Measurements from ENCODE around the gene PHLDB1.
A peak's percentile ranks its signal among the peaks of the same experiment; 100 is the strongest.

The PHLDB1 gene

GRCh38 chr11:118604566-118604965 lies 2.8 kb upstream of the PHLDB1 start:
- Histone ChIP-seq H3K27me3 (replicated peaks) (no peaks in the 10 kb centered on the region), H3K4me3 (ENCODE audit: low read depth, low read length) (no peak overlapping the region), H3K36me3 (replicated peaks) (peaks cover 34% of the 10 kb centered on the region), H3K27ac (peak overlapping the region; percentile 64)
- in situ Hi-C loops (cut with HindIII; ENCODE audit: low pct_ligation_motif_present, low sequenced_read_pairs), result no loop called here
- TF ChIP-seq, protein P1, sequence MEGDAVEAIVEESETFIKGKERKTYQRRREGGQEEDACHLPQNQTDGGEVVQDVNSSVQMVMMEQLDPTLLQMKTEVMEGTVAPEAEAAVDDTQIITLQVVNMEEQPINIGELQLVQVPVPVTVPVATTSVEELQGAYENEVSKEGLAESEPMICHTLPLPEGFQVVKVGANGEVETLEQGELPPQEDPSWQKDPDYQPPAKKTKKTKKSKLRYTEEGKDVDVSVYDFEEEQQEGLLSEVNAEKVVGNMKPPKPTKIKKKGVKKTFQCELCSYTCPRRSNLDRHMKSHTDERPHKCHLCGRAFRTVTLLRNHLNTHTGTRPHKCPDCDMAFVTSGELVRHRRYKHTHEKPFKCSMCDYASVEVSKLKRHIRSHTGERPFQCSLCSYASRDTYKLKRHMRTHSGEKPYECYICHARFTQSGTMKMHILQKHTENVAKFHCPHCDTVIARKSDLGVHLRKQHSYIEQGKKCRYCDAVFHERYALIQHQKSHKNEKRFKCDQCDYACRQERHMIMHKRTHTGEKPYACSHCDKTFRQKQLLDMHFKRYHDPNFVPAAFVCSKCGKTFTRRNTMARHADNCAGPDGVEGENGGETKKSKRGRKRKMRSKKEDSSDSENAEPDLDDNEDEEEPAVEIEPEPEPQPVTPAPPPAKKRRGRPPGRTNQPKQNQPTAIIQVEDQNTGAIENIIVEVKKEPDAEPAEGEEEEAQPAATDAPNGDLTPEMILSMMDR (IDR thresholded peaks at IDR 0.05; ENCODE audit: low read depth, low read length, missing control alignments), result no peak
- no peak for DNase-seq

DNA sequence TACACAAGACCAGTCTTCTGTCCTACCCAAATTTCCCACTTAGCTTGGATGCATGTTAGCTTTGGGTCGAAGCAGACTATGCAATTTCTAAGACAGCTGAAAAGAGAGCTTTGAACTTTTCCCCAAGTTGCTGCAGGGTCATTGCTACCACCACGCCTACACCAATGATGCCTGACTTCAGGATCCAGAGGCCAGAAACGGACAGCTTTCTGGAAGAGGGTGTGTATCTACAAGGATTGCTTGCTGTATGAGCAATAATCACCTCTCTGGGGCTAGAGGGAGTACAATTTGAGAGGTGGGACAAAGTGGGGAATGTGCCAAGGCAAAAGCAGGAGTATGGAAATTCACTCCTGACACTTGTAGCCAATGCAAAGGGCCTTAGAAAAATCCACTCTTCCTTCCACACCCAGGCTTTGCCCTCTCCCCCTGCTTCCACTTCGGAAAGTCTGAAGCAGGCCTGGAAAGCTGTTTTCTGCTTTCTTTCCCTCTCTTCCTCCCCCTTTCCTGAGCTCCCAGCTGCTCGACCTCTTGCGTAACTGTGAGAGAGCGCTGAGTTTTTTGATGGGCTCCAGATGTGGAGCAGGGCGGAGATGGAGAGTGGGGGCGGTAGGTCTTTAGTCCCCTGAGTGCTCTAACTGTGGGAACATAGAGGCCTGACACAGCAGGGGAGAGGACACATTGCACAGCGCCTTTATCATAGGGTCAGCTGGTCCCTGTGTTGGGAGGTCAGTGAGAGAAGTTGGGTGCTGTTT lies 2.1 kb upstream of the PHLDB1 start:
- H3K4me3 ChIP-seq (ENCODE audit: low read depth, low read length), result no peak overlapping the region
- in situ Hi-C loops (cut with HindIII; ENCODE audit: low pct_ligation_motif_present, low sequenced_read_pairs), result no loop called here
- peak; percentile 75 for DNase-seq
- H3K36me3 ChIP-seq (replicated peaks), result peaks cover 27% of the 10 kb centered on the region
- TF ChIP-seq, protein P1 (IDR thresholded peaks at IDR 0.05; ENCODE audit: low read depth, low read length, missing control alignments), result no peak
- H3K27me3 ChIP-seq (replicated peaks), result no peaks in the 10 kb centered on the region
- peak overlapping the region; percentile 64 for H3K27ac ChIP-seq

DNA sequence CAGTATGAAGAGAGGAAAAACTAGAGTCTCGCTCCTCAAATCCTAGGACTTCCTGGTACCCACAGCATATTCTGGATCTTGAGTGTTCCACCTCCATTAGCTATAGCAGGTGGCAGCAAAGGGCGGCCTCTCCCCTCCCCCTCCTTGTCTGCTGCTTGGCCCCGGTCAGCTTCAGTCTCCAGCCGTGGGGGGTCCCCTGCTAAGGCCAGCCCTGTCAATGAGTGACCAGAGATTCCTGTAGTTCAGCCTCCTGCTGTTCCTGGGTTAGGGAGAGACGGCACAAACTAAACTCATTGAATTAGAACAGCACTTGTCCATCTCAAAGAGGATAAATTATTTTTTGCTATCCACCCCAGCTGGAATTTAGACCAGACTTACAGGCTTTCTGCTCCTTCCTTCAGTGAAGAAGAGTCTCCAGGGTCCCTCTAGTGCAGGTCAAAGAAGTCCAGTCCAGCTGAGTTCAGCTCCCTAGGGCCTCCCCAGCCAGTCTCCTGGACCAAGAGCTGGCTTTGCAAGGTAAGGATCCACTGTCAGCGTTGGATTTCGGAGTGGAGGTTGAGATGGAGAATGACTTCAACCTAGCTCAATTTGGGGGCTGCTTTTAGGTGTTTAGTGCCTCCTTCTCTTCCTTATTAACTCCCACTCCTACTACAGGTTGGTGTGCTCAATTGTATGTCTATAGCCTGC lies 1.1 kb upstream of the PHLDB1 start:
- Histone ChIP-seq H3K27me3 (replicated peaks) (no peaks in the 10 kb centered on the region), H3K36me3 (replicated peaks) (peaks cover 17% of the 10 kb centered on the region), H3K27ac (peak overlapping the region; percentile 64), H3K4me3 (ENCODE audit: low read depth, low read length) (no peak overlapping the region)
- DNase-seq, result no peak
- TF ChIP-seq, protein P1 (IDR thresholded peaks at IDR 0.05; ENCODE audit: low read depth, low read length, missing control alignments), result no peak
- in situ Hi-C loops (cut with HindIII; ENCODE audit: low pct_ligation_motif_present, low sequenced_read_pairs), result no loop called here

GRCh38 chr11:118606844-118607228 lies 579 bp upstream of the PHLDB1 start:
- peaks cover 11% of the 10 kb centered on the region for H3K36me3 ChIP-seq (replicated peaks)
- no peaks in the 10 kb centered on the region for H3K27me3 ChIP-seq (replicated peaks)
- no peak overlapping the region for H3K27ac ChIP-seq
- no peak for DNase-seq
- TF ChIP-seq, protein P1 (IDR thresholded peaks at IDR 0.05; ENCODE audit: low read depth, low read length, missing control alignments), result no peak
- in situ Hi-C loops (cut with HindIII; ENCODE audit: low pct_ligation_motif_present, low sequenced_read_pairs), result no loop called here
- no peak overlapping the region for H3K4me3 ChIP-seq (ENCODE audit: low read depth, low read length)

DNA sequence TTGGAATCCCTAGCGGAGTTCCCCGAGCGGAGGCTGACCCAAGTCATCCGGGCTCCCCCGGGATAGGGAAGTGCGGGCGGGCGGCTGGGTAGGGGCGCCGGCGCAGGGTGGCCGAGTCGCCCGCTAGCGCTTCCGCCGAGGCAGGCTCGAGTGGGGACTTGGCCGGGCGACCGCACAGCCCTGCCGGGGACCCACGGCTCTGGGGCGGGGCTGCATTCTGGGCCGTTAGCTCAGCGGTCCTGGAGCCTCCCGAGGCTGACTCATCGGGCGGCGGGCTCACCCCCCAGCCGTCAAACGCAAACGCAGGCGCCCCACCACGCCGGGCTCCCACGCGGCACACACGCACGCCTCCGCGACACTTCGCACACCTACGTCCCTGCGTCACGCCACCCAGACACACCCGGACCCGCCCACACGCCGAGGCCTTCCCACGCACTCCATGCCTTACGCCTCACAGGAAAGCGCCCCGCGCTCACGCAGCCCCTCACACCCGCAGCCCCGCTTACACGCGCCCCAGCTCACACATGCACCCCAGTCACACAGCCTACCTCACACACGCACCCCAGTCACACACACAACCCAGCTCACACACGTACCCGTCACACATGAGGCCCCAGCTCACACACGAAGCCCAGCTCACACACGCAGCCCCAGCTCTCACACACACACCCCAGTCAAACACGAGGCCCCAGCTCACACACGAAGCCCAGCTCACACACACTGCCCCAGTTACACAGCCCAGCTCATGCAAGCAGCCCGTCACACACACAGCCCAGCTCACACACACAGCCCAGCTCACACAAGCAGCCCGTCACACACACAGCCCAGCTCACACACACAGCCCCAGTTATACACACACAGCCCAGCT lies 1.2 kb downstream of the PHLDB1 start:
- H3K4me3 ChIP-seq (ENCODE audit: low read depth, low read length), result peak overlapping the region; percentile 85
- TF ChIP-seq, protein P1 (IDR thresholded peaks at IDR 0.05; ENCODE audit: low read depth, low read length, missing control alignments), result no peak
- in situ Hi-C loops (cut with HindIII; ENCODE audit: low pct_ligation_motif_present, low sequenced_read_pairs), result no loop called here
- H3K27me3 ChIP-seq (replicated peaks), result no peaks in the 10 kb centered on the region
- peak; percentile 77 for DNase-seq
- H3K27ac ChIP-seq, result peak overlapping the region; percentile 89
- H3K36me3 ChIP-seq (replicated peaks), result no peaks in the 10 kb centered on the region

Data from brain microvascular endothelial cell (primary cell).